ENCODE measurements around the gene CLIP4.

DNA sequence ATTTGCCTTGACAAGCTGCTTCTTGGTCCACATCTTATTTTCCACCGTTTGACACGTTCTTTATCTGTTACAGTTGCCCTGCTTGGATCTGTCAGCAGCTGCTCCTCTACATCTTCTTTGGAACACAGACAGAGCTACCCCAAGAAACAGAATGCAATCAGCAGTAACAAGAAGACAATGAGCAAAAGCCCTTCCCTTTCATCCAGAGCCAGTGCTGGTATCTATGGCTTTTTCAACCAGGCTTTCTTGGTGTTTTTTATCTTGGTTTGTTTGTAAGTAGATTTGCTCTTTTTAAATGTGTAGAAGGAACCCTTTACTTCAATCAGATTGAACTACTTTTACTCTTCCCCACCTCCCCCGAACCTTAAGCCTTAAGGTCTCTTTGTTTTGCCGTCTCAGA, 41.9 kb downstream of the CLIP4 start:
- TF ChIP-seq, protein P1, sequence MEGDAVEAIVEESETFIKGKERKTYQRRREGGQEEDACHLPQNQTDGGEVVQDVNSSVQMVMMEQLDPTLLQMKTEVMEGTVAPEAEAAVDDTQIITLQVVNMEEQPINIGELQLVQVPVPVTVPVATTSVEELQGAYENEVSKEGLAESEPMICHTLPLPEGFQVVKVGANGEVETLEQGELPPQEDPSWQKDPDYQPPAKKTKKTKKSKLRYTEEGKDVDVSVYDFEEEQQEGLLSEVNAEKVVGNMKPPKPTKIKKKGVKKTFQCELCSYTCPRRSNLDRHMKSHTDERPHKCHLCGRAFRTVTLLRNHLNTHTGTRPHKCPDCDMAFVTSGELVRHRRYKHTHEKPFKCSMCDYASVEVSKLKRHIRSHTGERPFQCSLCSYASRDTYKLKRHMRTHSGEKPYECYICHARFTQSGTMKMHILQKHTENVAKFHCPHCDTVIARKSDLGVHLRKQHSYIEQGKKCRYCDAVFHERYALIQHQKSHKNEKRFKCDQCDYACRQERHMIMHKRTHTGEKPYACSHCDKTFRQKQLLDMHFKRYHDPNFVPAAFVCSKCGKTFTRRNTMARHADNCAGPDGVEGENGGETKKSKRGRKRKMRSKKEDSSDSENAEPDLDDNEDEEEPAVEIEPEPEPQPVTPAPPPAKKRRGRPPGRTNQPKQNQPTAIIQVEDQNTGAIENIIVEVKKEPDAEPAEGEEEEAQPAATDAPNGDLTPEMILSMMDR (IDR thresholded peaks at IDR 0.05) = no peak
- TF ChIP-seq POLR2A (IDR thresholded peaks at IDR 0.05) = no peak

Measured in heart left ventricle (tissue), 13 donors.